ENCODE measurements around the gene OTOGL.

DNA sequence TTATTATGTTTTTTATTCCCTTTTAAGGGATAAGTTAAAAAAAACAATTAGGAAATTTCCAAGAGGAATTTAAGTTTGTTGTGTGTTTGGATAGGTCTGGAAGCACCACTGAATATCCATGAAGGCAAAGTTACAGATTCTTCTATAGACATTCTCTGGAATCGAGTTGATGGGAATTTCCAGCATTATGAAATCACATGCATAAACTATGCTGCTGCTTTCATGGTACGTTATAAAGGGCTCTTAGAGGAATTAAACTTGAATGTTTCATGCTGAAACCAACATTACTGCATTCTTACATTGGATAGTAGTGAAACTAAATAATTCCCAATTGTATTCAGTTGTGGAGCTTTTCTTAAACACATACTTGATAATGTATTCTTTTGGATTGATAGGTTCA lies 323.2 kb downstream of the OTOGL start:
- no peak for TF ChIP-seq POLR2A (IDR thresholded peaks at IDR 0.05)
- TF ChIP-seq CTCF (IDR thresholded peaks at IDR 0.05) = no peak
